Measurements from ENCODE around the gene MPI. TPM values are rescaled to one million over a fixed set of nuclear protein-coding genes. Genes with fewer than 3 reads are reported as not detected.

Gene MPI
- total RNA-seq, 4 donors from 2014 or later, result 27.6 to 73.1 (median 32.5) TPM

- 19% methylated on average over 6 of the region's 6 CpGs for WGBS, 2 donors
- TF ChIP-seq POLR2A (IDR thresholded peaks at IDR 0.05), result no peak
- TF ChIP-seq, protein P1, sequence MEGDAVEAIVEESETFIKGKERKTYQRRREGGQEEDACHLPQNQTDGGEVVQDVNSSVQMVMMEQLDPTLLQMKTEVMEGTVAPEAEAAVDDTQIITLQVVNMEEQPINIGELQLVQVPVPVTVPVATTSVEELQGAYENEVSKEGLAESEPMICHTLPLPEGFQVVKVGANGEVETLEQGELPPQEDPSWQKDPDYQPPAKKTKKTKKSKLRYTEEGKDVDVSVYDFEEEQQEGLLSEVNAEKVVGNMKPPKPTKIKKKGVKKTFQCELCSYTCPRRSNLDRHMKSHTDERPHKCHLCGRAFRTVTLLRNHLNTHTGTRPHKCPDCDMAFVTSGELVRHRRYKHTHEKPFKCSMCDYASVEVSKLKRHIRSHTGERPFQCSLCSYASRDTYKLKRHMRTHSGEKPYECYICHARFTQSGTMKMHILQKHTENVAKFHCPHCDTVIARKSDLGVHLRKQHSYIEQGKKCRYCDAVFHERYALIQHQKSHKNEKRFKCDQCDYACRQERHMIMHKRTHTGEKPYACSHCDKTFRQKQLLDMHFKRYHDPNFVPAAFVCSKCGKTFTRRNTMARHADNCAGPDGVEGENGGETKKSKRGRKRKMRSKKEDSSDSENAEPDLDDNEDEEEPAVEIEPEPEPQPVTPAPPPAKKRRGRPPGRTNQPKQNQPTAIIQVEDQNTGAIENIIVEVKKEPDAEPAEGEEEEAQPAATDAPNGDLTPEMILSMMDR (IDR thresholded peaks at IDR 0.05), result no peak
- DNase-seq (ENCODE audit: low spot score in 2 of 2), result no peak
- intact Hi-C loops (cut with DNase I; ENCODE audit: low total_unique reads), result no loop called here
- H3K4me3 ChIP-seq (ENCODE audit: low read depth, poor library complexity, severe bottlenecking), result no peak overlapping the region
Observed at GRCh38 chr15:74870436-74871215, 19.2 kb upstream of the MPI start.

DNA sequence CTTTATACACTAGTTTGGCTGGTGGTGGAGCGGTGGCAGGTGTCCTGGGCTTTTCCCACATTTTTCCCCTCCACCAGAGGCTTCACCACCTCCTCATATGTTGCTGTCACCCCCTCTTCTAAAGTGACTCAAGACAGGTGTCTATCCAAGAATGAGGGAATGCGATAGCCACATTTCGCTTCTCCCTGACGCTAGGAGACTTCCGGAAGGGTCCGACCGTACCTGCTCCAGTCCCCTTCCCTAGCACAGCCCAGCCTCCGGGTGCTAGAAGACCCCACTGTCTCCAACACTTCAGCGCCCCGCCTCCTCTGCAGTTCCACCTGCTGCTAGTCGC, 17.2 kb upstream of the MPI start:
- no peak for TF ChIP-seq POLR2A (IDR thresholded peaks at IDR 0.05)
- peak overlapping the region; percentile 38 for H3K4me3 ChIP-seq (ENCODE audit: low read depth, poor library complexity, severe bottlenecking)
- 1 to 3% methylated on average over 11 of the region's 11 CpGs for WGBS, 2 donors
- intact Hi-C loops (cut with DNase I; ENCODE audit: low total_unique reads), result no loop called here
- DNase-seq (ENCODE audit: low spot score in 2 of 2), result no peak

DNA sequence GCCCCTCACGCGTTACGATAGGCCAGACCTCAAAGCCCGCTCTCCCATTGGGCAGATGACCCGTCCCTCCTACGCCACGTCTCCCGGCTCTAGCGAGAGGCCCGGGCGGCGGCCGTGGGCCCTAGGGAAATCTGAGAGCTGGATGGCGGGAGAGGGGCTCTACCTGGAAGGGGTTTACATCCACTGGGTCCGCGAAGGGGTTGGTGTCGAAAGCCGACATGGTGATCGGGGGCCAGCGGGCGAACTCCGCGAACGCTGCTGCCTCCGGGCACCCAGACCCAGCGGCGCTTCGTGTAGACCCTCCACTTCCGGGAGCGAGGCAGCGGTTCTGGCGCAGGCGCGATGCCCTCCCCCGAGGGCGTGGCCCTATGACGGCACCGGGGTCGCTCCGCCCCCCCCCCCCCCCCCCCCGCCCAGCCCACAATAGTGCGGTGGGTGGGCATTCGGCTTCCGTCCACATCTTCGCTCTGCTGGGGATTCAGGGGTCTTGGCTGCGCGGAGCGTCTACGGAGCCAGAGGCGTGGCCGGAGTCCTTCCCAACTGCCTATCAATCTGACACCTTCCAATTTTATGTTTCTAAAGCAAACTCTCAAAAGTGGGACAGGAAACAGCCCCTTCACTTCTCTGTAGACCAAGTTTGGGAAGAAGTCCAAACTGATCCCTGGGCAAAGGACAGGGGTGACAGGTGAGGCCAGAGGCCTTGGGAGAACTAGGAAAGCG, 16.6 kb upstream of the MPI start, which contains the start of gene SCAMP2:
TSS of gene SCAMP2 (minus strand) at position 330 of the 720 bp plus-strand sequence. CDS start at position 220, 110 bp downstream.
- intact Hi-C loops (cut with DNase I; ENCODE audit: low total_unique reads), result no loop called here
- peak; percentile 91 to 99 for DNase-seq (ENCODE audit: low spot score in 2 of 2)
- peak within 1 kb of the TSS; percentile 38 for H3K4me3 ChIP-seq (ENCODE audit: low read depth, poor library complexity, severe bottlenecking)
- TF ChIP-seq POLR2A (IDR thresholded peaks at IDR 0.05), result peak in 1 of 2 donors; percentile 41
- TF ChIP-seq, protein P1 (IDR thresholded peaks at IDR 0.05), result no peak
- WGBS, 2 donors, result 1% methylated on average over 25 to 28 of the region's 52 CpGs

DNA sequence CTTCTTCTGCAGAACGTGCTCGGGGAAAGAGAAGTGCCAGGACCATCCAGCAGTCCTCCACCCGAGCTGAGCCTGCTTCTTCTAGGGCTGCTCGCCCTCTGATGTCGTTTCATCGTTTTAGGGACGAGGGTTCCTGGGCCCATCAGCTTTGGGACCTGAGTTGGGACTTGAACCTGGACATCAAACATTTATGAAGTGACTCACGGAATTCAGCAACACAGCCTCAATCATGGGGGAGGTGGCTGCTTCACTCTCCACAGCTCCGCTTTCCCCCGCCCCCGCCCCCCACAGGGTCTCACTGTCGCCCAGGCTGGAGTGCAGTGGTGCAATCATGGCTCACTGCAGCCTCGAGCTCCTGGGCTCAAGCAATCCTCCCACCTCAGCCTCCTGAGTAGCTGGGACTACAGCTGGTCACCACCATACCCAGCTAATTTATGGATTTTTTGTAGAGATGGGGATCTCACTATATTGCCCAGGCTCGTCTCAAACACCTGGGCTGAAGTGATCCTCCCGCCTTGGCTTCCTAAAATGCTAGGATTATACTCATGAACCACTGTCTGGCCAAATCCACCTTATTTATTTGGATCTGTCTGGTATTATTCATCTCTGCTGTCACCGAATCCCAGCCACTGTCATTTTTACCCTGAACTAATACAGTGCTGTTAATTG, 16.0 kb upstream of the MPI start:
- TF ChIP-seq POLR2A (IDR thresholded peaks at IDR 0.05), result no peak
- TF ChIP-seq, protein P1 (IDR thresholded peaks at IDR 0.05), result no peak
- intact Hi-C loops (cut with DNase I; ENCODE audit: low total_unique reads), result no loop called here
- peak overlapping the region; percentile 35 for H3K4me3 ChIP-seq (ENCODE audit: low read depth, poor library complexity, severe bottlenecking)
- no peak for DNase-seq (ENCODE audit: low spot score in 2 of 2)
- WGBS, 2 donors, result 19 to 26% methylated on average over 16 of the region's 16 CpGs

GRCh38 chr15:74878273-74878672, 11.6 kb upstream of the MPI start:
- intact Hi-C loops (cut with DNase I; ENCODE audit: low total_unique reads), result no loop called here
- 68 to 77% methylated on average over 4 of the region's 4 CpGs for WGBS, 2 donors
- DNase-seq (ENCODE audit: low spot score in 2 of 2), result no peak
- TF ChIP-seq, protein P1 (IDR thresholded peaks at IDR 0.05), result no peak
- TF ChIP-seq POLR2A (IDR thresholded peaks at IDR 0.05), result no peak
- no peak overlapping the region for H3K4me3 ChIP-seq (ENCODE audit: low read depth, poor library complexity, severe bottlenecking)

- intact Hi-C loops (cut with DNase I; ENCODE audit: low total_unique reads), result no loop called here
- TF ChIP-seq POLR2A (IDR thresholded peaks at IDR 0.05), result no peak
- TF ChIP-seq, protein P1 (IDR thresholded peaks at IDR 0.05), result no peak
- H3K4me3 ChIP-seq (ENCODE audit: low read depth, poor library complexity, severe bottlenecking), result no peak overlapping the region
- no peak for DNase-seq (ENCODE audit: low spot score in 2 of 2)
- WGBS, 2 donors, result 92 to 96% methylated on average over 6 of the region's 6 CpGs
Observed at GRCh38 chr15:74882528-74882927, 7.3 kb upstream of the MPI start.

Data from lower leg skin (tissue), 4 donors.